Upper lobe of right lung (tissue), 1 donor: ENCODE measurements around the gene GOLGA6L6. TPM values are rescaled to one million over a fixed set of nuclear protein-coding genes. Genes with fewer than 3 reads are reported as not detected.
"Not testable (repeated sequence)": the region's sequence is repeated elsewhere in the genome, so short reads cannot be mapped to it uniquely, and the experiment has no call there.

ENCODE experiments used
- ATAC-seq: fragments of 200-7000 bp; cut with Tn5 transposase; one replicate; pipeline ENCODE4 v1.9.1; 2020; ENCODE audit warnings: mild to moderate bottlenecking, moderate library complexity
- DNase-seq: peaks from one replicate; pipeline ENCODE4 v3.0.0-alpha.2; 2020
- H3K27ac ChIP-seq: fragments of 200-600 bp; one replicate; pipeline ENCODE4 v1.8.0; 2022
- H3K27me3 ChIP-seq: fragments of 200-600 bp; one replicate; pipeline ENCODE4 v1.8.0; 2022; ENCODE audit warnings: mild to moderate bottlenecking
- H3K36me3 ChIP-seq: fragments of 200-600 bp; one replicate; pipeline ENCODE4 v1.8.0; 2022
- H3K4me1 ChIP-seq: fragments of 200-600 bp; one replicate; pipeline ENCODE4 v1.8.0; 2022
- H3K4me3 ChIP-seq: fragments of 200-600 bp; one replicate; pipeline ENCODE4 v1.8.0; 2022; ENCODE audit warnings: mild to moderate bottlenecking
- H3K9me3 ChIP-seq: fragments of 200-600 bp; one replicate; pipeline ENCODE4 v1.8.0; 2022
- intact Hi-C: fragments of 100-400 bp; cut with DNase I; formaldehyde crosslinking; loops from one replicate; pipeline ENCODE4 v1.11.0; 2022
- long read RNA-seq: library from polyadenylated mRNA; unstranded; transcript quantifications from one replicate; pipeline ENCODE4 v2.0.0, GENCODE V29; 2021
- total RNA-seq: library from RNA; stranded (reverse); fragmentation: NEBNext Ultra II Directional; extraction: Animal tissue kit (Norgen Biotek cat#: 25700); gene quantifications from one replicate; pipeline ENCODE4 v1.2.1, GENCODE V29; 2021
- donor health status: DM: no; HTN: yes; CAD: no; lungs with severe emphysema.

The GOLGA6L6 gene
- not detected for total RNA-seq
- long read RNA-seq: 0 reads

DNA sequence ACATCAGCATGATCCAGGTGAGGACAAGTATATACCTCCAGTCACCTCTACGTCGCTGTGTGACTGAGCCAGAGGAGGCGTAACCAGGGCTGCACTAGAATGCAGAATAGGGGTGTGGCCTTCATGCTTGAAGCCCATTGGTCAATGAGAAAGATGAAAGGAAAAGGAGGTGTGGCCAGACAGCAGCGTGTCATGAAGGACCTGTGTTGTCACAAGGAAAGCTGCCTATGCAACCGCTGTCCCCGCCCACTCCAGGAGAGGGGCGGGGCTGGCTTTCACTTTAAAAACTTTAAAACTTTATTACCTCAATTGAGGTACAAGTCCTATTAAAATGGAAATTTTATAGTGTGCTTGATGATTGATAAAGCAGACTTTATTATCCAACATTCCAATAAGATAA lies at the start of gene GOLGA6L6:
Gene GOLGA6L6, minus strand, starts transcription at position 101 of the 400 bp plus-strand sequence. Its CDS starts 91 bp downstream, at position 10.
- intact Hi-C loops, H3K27me3 ChIP-seq, H3K4me3 ChIP-seq, H3K27ac ChIP-seq, H3K9me3 ChIP-seq, H3K36me3 ChIP-seq, DNase-seq, H3K4me1 ChIP-seq, ATAC-seq: not testable (repeated sequence)

DNA sequence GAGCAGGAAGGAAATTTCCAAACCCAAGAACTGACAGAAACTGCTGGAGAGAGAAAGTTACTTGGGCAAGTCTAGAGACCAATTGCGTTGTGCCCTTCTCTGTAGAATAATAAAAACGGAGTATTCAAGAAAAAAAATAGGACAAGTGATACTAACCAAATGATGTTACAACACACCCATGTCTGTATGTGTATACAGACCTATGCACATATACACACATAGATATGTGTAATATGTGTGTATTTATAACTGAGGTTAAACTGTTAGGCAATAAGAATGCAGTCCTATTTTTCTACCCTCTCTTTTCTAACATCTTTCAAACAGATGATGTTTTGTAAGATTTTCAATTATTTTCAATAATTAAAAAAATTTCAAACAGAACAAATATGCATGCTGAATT lies 48.5 kb upstream of the GOLGA6L6 start:
- H3K27me3 ChIP-seq, H3K27ac ChIP-seq, intact Hi-C loops, ATAC-seq, H3K4me3 ChIP-seq, H3K9me3 ChIP-seq, H3K36me3 ChIP-seq, H3K4me1 ChIP-seq, DNase-seq: not testable (repeated sequence)

DNA sequence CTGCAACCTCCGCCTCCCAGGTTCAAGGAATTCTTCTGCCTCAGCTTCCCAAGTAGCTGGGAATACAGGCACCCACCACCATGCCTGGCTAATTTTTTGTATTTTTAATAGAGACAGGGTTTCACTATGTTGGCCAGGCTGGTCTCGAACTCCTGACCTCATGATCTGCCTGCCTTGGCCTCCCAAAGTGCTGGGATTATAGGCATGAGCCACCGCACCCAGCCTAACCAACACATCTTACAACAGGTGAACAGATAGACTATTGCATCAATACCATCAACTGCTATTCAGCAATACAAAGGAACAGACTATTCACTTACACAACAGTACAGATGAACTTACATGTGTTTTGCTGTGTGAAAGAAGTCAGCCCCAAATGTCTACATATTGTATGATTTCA lies 45.2 kb upstream of the GOLGA6L6 start:
- ATAC-seq, intact Hi-C loops, H3K9me3 ChIP-seq, H3K36me3 ChIP-seq, H3K27ac ChIP-seq, H3K27me3 ChIP-seq, H3K4me1 ChIP-seq, H3K4me3 ChIP-seq, DNase-seq: not testable (repeated sequence)

DNA sequence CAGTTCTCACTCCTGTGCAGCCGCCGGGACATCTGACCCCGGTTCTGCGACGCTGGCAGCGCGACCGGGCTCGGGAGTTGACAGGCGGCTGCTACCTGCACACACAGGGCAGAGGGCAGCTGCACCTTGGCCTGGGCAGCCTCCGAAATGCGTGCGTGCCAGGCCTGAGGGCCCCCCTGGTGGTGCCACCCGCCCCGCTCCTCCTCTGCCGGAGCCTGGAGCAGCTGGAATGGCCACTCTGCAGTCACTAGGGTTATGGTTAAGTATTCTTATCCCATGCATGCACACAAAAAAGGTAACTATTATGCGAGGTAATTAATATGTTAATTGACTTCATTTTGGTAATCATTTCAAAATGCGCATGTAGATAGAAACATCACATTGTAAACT lies 41.1 kb upstream of the GOLGA6L6 start:
- H3K36me3 ChIP-seq, H3K27ac ChIP-seq, H3K4me3 ChIP-seq, H3K27me3 ChIP-seq, intact Hi-C loops, H3K9me3 ChIP-seq, H3K4me1 ChIP-seq: not testable (repeated sequence)
- DNase-seq: peak; percentile 60
- ATAC-seq: peak; percentile 34

GRCh38 chr15:20582109-20582725 lies 40.6 kb upstream of the GOLGA6L6 start:
- H3K4me1 ChIP-seq, intact Hi-C loops, H3K27me3 ChIP-seq, H3K36me3 ChIP-seq, DNase-seq, H3K9me3 ChIP-seq, H3K4me3 ChIP-seq, H3K27ac ChIP-seq: not testable (repeated sequence)
- peak; percentile 55 for ATAC-seq

- H3K4me3 ChIP-seq, H3K27me3 ChIP-seq, intact Hi-C loops, H3K36me3 ChIP-seq, H3K4me1 ChIP-seq, H3K9me3 ChIP-seq, H3K27ac ChIP-seq: not testable (repeated sequence)
- ATAC-seq (peak; percentile 69), DNase-seq (peak; percentile 56)
Observed at GRCh38 chr15:20581261-20582108, 39.9 kb upstream of the GOLGA6L6 start.

DNA sequence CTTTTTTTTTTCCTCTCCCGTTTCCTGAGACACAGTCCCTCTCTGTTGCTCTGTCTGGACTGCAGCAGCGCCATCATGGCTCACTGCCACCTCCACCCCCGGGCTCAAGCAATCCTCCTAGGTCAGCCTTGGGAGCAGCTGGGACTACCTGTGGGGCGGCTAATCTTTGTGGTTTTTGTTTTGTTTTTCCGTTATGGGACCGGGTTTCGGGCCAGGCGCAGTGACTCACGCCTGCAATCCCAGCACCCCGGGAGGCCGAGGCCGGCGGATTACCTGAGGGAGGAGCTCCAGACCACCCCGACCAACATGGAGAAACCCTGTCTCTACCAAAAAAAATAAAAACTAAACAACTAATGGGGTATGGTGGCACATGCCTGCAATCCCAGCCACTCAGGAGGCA lies 38.1 kb upstream of the GOLGA6L6 start:
- H3K27ac ChIP-seq, ATAC-seq, H3K4me1 ChIP-seq, intact Hi-C loops, H3K9me3 ChIP-seq, H3K36me3 ChIP-seq, DNase-seq, H3K4me3 ChIP-seq, H3K27me3 ChIP-seq: not testable (repeated sequence)

DNA sequence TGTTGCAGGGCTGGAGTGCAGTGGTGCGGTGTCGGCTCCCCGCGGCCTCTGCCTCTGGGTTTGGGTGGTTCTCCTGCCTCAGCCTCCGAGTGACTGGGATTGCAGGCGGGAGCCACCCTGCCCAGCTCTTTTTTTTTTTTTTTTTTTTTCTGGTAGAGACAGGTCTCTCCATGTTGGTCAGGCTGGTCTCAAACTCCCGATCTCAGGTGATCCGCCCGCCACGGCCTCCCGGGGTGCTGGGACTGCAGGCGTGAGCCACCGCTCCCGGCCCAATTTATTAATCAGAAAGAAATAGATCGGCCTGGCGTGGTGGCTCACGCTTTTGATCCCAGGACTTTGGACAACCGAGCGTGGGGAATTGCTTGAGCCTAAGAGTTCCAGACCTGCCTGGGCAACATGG lies 9.7 kb upstream of the GOLGA6L6 start:
- H3K4me3 ChIP-seq, DNase-seq, H3K9me3 ChIP-seq, H3K27ac ChIP-seq, ATAC-seq, H3K27me3 ChIP-seq, H3K36me3 ChIP-seq, H3K4me1 ChIP-seq, intact Hi-C loops: not testable (repeated sequence)

DNA sequence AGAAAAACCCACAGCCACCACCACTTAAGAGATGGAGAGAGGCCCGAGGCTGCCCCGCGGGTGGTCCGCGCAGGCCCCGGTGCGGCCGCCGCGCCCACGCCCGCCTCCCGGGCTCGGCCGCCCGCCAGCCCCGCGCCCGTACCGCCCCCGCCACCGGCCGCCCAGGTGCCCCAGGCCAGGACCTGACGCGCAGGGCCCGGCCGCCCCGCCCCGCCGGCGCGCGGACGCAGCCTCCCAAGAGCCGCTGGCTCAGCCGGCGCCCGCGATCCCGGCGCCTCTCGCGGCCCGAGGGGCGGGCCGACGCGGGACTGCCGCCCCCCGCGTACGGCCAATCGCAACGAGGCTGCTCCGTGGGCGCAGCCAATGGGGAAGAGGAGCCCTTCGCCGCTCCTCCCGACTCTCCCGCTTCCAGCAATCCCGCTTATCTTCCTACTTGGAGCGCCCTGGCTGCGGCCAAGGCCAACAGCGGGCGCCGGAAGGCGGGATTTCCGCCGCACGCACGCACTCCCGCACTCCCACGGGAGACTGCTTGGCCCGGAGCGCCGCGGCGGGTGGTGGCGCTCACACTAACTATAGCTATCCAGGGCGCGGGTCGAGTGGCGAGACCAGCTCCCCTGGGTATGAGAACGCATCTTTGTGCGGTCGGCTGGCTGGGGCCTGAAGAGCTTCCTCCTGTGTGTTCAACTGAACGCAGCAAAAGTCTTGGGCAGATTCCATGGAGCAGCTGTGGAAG lies 35.5 kb downstream of the GOLGA6L6 start:
- H3K9me3 ChIP-seq, H3K27me3 ChIP-seq, H3K36me3 ChIP-seq, ATAC-seq, H3K4me1 ChIP-seq, H3K4me3 ChIP-seq, H3K27ac ChIP-seq, intact Hi-C loops, DNase-seq: not testable (repeated sequence)

GRCh38 chr15:20502839-20503238 lies 38.8 kb downstream of the GOLGA6L6 start:
- DNase-seq, H3K4me3 ChIP-seq, H3K27me3 ChIP-seq, H3K9me3 ChIP-seq, ATAC-seq, H3K4me1 ChIP-seq, H3K27ac ChIP-seq, intact Hi-C loops, H3K36me3 ChIP-seq: not testable (repeated sequence)

- H3K36me3 ChIP-seq, H3K4me3 ChIP-seq, H3K27ac ChIP-seq, H3K27me3 ChIP-seq, DNase-seq, ATAC-seq, H3K4me1 ChIP-seq, H3K9me3 ChIP-seq, intact Hi-C loops: not testable (repeated sequence)
Observed at GRCh38 chr15:20501512-20502222, 39.9 kb downstream of the GOLGA6L6 start.

- DNase-seq, intact Hi-C loops, H3K36me3 ChIP-seq, H3K9me3 ChIP-seq, H3K27ac ChIP-seq, H3K4me3 ChIP-seq, H3K4me1 ChIP-seq, H3K27me3 ChIP-seq, ATAC-seq: not testable (repeated sequence)
Observed at GRCh38 chr15:20497781-20498180, 43.8 kb downstream of the GOLGA6L6 start.

DNA sequence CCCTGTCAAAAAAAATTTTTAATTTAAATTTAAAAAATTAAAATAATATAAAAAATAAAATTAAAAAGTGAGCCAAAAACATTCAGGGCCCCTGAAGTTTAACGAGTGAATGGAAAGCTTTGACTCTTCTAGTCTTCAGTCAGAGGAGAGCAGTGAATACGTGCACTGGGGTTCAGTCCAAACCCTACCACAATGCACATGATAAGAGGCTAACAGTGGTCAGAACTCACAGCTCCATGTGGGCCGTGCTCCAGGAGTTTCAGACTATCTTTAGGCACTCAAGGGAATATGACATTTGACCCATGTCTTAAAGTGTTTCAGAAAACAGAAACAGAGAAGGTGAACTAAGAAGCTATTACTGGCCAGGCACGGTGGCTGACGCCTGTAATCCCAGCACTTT lies 48.6 kb downstream of the GOLGA6L6 start:
- H3K27ac ChIP-seq, H3K36me3 ChIP-seq, intact Hi-C loops, H3K4me1 ChIP-seq, ATAC-seq, DNase-seq, H3K4me3 ChIP-seq, H3K9me3 ChIP-seq, H3K27me3 ChIP-seq: not testable (repeated sequence)
